H54 (cell line): ENCODE measurements around the gene ATP5F1D.
A peak's percentile ranks its signal among the peaks of the same experiment; 100 is the strongest.

ENCODE experiments used
- DNase-seq: peaks from one replicate; pipeline ENCODE4 v3.0.0; 2011; ENCODE audit warnings: low spot score, mixed read lengths; ENCODE audit not compliant: insufficient read length
- FAIRE-seq: peaks from 3 replicates; lab custom pipeline; 2011; peaks lifted over from hg19 to GRCh38; lab: Jason Lieb, UNC
- POLR2A ChIP-seq: IDR thresholded peaks from 2 replicates; pipeline ENCODE4 v1.6.1; 2011; ENCODE audit warnings: low read depth, mild to moderate bottlenecking, low read length

The ATP5F1D gene

DNA sequence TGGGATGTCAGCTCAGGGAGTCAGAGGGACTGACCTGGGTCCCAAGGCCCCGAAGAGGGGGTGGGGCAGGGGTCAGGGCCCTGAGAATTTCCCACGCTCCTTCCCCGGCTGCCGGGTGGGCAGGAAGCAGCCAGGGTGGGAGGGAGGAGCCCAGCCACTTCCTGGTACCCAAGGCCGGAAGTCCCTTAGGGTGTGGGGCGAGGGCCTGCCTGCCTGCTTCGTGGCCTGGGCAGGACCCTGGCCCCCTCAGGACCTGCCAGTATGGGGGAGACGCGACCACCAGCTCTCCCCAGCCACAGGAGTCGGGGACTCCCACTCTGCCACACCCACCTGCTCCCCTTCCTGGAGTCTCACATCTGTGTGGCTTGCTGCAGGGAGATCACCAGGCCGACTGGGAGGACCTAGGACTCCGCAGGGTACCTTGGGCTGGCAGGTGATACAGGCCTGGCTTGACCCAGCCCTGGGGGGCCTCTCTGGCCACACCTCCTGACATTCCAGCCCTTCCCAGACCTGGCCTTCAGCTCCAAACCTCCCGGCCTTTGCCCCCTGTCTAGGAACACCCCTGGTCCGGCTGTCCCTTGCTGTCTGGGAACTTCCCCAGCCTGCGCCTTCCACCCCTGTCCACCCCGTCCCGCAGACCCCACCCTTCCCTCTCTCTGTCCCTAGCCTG lies 17.8 kb downstream of the ATP5F1D start:
- DNase-seq (peak; percentile 63), FAIRE-seq (no peak)
- peak; percentile 25 for TF ChIP-seq POLR2A

DNA sequence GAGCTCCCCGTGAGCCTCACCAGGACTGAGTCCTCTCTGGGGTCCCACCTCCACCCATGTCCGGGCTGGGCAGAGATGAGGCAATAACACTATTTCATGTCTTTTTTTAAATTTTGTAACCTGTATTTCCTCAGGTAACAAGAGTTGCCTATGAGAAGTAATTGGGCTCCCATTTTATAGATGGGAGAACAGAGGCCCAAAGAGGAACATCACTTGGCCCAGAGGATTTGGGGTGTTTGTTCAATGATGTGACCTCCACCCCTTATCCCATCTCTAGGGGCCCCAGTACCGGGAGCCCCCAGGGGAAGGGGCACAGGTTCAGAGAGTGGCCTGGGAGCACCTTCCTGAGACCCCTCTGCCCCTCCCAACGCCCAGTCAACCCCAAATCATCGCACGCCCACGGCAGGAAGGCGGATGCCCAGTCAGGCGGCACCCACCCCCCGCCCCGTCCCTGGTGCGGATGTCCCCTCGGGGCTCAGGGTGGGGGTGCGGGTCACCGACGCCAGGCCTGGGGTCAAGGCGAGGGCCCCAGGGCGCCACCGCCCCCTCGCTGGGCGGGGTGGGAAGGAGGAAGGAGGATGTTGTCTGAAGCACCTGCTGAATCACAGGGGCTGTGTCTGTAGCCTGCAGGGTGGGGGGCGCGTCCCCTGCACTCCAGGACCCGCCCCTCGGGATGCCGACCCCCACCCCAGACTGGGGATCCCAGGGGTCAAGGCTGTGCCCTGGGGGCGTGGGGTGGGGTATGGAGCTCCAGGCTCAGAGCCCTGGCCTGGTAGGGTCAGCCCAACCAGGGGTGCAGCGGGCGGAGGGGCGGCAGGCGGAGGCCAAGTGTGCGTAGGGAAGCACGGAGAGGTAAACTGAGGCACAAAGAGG lies 18.6 kb downstream of the ATP5F1D start:
- DNase-seq (no peak), FAIRE-seq (no peak)
- no peak for TF ChIP-seq POLR2A

GRCh38 chr19:1260749-1261537 lies 19.4 kb downstream of the ATP5F1D start:
- FAIRE-seq (no peak), DNase-seq (peak; percentile 85)
- peak; percentile 14; the same call in 1 of the 2 replicates for TF ChIP-seq POLR2A

- no peak for FAIRE-seq
- no peak for DNase-seq
Observed at GRCh38 chr19:1261538-1261797, 19.9 kb downstream of the ATP5F1D start.

DNA sequence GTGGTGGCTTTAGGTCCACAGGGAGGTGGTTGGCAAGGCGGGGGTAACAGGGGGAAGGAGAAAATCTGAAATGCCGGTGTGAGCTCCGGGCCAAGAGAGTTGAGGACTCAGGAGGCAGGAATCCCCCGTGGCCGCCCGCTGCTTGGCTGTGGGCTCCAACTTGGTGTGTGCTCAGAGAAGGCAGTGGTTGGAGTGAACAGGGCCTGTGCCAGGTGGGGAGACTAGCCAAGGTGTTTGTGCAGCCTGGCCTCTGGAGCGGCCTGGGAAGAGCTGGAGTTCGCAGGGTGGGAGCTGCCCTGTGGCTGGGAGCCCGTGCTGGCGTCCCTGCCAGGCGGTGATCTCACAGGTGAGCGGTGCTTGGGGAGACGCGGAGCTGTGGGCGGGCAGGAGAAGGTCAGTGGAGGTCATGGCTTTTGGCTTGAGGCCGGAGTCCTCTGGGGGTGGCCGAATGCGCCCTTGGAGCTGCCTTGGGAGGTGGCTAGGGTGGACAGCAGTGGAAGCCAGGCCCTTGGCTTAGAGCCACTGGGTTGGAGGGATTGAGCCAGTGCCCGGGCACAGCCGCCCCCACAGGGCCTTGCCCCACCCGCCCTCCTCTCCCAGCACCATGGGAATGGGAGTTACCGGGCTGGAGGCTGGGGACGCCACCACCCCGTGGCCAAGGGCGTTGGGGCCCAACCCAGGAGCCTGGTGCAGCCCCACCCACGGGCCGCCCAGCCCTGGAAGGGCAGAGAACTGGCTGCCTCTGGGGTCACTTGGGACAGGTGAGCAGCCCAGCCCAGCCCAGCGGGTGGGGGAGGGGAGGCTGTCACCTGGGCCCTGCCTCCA lies 20.5 kb downstream of the ATP5F1D start:
- DNase-seq, result no peak
- FAIRE-seq, result no peak
- TF ChIP-seq POLR2A, result no peak

More at GRCh38 chr19:1261538-1261797, 19.9 kb downstream of the ATP5F1D start:
- TF ChIP-seq POLR2A, result no peak

GRCh38 chr19:1262623-1263123 lies 21.1 kb downstream of the ATP5F1D start:
- DNase-seq (no peak), FAIRE-seq (no peak)
- no peak for TF ChIP-seq POLR2A

GRCh38 chr19:1263188-1263587 lies 21.6 kb downstream of the ATP5F1D start:
- no peak for TF ChIP-seq POLR2A
- no peak for DNase-seq
- FAIRE-seq, result no peak

- no peak for FAIRE-seq
- no peak for TF ChIP-seq POLR2A
- DNase-seq, result peak; percentile 95
Observed at GRCh38 chr19:1264801-1265614, 23.5 kb downstream of the ATP5F1D start.

GRCh38 chr19:1265615-1266128 lies 24.1 kb downstream of the ATP5F1D start:
- TF ChIP-seq POLR2A, result no peak
- FAIRE-seq (no peak), DNase-seq (no peak)

GRCh38 chr19:1266129-1266915 lies 24.8 kb downstream of the ATP5F1D start:
- 0 out of 2 replicates have a peak, but pooled peaks have one; percentile 12 for TF ChIP-seq POLR2A
- FAIRE-seq, result no peak
- peak; percentile 87 for DNase-seq

GRCh38 chr19:1266916-1267476 lies 25.4 kb downstream of the ATP5F1D start:
- FAIRE-seq, result no peak
- DNase-seq, result no peak
- peak; percentile 3; the same call in 1 of the 2 replicates for TF ChIP-seq POLR2A
